A172 (cell line): ENCODE measurements around the gene PRR7. TPM values are rescaled to one million over a fixed set of nuclear protein-coding genes. Genes with fewer than 3 reads are reported as not detected.
A peak's percentile ranks its signal among the peaks of the same experiment; 100 is the strongest.
"Not testable (repeated sequence)": the region's sequence is repeated elsewhere in the genome, so short reads cannot be mapped to it uniquely, and the experiment has no call there.

Experiments used
- DNase-seq: peaks from one replicate; pipeline ENCODE4 v3.0.0-alpha.2; 2015; ENCODE audit warnings: low spot score
- total RNA-seq: library from RNA; depleted of rRNA; stranded (reverse); fragments of >200 nt; shearing (Covaris generic); gene quantifications from 2 replicates; pipeline ENCODE4 v1.2.3, GENCODE V29; 2014

PRR7 gene
- total RNA-seq, 1 experiment from 2014 or later, result 72.4 TPM

DNA sequence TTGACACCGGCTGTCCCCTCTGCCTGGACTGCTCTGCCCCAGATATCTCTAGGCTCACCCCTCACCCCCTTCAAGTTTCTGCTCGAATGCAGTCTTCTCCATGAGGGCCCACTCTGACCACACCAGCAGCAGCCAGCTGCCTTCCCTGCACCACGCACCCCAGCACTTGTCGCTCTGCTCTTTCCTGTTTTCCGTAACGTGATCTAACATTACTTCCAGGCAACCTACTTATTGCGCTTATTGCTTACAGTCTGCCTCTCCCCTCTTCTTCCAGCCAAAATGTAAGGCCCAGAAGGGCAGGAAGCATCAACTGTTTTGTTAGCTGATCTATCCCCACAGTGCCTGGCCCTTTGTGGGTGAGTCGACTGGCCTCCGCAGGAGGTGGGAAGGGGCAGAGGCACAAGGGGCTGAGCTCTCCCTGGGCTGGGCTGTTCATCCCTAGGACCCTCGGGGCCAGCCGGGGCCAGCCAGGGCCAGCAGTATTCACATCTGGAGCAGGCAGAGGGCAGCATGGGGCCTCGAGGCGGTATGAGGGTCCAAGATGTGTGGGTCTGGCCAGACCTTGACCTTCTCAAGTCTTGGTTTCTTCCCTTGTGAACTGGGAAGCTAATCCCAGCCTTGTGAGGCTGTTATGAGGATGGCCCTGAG, 38.4 kb downstream of the PRR7 start:
- no peak for DNase-seq

DNA sequence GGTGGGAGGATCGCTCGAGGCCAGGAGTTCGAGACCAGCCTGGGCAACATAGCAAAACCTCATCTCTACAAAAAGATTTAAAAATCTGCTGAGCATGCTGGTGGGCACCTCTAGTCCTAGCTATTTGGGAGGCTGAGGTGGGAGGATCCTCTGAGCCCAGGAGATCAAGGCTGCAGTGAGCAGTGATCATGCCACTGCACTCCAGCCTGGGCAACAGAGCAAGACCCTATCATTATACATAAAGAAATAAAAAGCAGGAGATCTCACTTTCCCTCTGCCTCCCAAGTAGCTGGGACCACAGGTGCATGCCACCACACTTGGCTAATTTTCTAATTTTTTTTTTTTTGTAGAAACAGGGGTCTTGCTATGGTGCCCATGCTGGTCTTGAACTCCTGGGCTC, 39.1 kb downstream of the PRR7 start:
- DNase-seq, result not testable (repeated sequence)

GRCh38 chr5:177486256-177486655, 39.6 kb downstream of the PRR7 start:
- DNase-seq, result no peak

DNA sequence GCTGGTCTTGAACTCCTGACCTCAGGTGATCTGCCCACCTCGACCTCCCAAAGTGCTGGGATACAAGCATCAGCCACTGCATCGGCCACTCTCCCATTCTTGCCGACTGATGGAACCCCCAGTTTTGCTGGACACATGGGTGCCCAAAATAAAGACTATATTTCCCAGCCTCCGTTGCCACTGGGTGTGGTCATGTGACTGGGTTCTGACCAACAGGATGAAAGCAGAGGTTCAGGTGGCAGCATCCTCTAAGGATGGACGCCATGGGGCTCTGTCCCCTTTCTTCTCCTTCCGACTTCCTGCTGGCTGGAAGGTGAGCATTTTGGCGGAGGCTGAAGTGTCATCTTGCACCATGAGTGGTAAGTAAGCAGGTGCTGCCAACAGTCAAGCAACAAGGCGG, 40.5 kb downstream of the PRR7 start:
- DNase-seq, result no peak

- DNase-seq, result no peak
These were observed 41.4 kb downstream of the PRR7 start for GRCh38 chr5:177487975-177488374.

GRCh38 chr5:177489119-177489716, 42.6 kb downstream of the PRR7 start:
- no peak for DNase-seq

DNA sequence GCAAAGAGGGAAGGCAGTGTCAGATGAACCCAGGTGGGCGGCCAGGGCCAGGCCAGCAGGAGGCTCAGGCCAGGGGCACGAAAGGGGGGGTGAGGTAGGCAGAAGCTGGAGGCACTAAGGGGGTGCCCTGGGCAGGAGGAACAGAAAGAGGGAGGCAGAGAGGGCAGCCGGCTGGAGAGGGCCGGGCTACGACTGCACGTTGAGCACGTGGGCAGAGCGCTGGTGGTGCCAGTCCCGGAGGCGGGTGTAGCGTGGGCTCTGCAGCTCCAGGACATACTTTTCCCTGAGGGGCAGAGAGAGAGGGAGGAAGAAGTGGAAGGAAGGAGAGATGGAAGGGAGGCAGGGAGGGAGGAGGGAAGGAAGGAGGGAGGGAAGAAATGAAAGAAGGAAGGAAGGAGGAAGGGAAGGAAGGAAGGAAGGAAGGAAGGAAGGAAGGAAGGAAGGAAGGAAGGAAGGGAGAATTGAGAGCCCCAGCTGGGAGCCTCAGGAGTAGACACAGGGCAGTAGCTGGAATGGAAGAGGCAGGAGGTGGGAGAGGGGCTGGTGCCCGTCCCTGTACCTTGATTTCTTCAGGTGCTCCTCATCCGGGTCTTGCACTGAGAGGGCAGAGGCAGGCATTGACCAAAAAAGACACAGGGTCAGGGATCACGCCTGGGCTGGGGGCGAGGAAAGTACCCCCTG, 43.8 kb downstream of the PRR7 start:
- DNase-seq, result no peak

DNA sequence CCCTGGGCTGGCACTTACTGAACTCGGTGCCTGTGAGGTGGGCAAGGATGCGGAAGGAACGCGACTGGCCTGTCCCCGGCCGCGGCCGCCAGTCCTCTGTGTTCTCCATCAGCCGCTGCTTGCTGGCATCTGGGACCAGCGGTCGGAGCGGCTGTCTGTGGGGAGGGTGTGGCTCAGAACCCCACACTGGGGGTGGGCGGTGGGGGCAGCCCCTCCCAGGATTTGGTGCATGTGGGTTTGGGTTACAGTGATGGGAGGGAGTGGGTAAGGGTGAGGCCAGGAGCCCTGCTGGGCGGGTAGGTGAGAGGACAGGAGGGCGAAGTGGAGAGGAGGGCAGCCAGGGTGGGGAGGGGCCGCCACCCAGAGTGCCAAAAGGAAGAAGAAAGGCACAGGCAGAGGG, 44.4 kb downstream of the PRR7 start:
- DNase-seq, result no peak

DNA sequence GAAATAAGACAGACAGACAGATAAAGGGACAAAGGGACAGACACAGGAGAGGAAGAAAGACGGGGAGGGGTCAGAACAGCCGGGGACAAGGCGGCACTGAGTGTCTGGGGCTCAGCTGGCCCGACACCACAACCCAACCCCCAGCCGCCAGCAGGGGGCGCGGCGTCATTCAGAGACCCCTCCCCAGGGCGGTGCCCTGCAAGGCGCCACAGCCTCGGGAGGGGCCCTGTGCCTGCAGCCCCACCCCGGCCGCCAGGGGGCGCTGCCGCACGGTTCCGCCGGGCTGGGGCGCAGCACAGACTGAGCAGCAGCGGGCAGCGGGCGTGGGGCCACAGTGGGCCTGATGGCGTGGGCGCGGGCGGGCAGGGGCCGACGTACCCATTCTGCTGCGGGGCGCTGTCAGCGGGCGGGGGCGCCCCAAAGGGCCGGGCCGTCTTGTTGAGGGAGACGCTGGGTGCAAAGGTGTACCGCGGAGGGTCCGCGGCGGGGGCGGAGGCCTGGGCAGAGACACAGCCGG, 44.9 kb downstream of the PRR7 start:
- no peak for DNase-seq

DNA sequence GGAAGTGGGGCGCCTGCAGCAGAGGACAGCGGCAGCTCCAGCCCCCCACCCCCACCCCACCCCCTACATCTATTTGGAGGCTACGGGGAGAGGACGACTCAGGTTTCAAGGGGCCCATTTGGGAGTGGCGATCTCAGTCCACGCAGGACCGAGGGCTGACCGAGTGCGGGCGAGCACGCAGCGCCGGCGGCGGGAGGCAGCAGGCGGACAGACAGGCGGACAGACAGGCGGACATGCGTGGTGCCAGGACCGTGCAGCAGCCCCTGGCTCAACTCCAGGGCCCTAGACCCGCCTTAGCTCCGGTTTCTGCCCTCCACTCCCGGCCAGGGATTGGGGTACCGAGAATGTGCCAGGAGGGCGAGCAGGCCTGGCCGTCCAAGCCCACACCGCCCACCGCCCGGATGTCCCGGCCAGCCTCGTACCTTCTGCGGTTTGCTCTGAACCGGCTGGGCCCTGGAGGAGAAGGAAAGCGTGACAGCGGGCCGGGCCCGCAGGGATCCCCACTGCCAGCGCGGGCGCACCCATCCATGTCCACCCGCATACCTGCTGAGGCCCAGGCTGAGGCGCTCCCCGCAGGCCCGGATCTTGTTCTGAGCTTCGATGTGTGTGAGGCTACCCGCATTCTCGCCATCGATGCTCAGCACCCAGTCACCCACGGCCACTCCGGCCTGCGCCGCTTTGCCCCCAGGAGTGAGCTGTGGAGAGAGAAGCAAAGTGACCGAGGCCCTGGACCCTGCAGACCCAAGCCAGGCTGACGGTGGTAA, 45.6 kb downstream of the PRR7 start:
- DNase-seq, result no peak

GRCh38 chr5:177492841-177493240, 46.2 kb downstream of the PRR7 start:
- no peak for DNase-seq

- no peak for DNase-seq
These were observed 47.3 kb downstream of the PRR7 start for GRCh38 chr5:177493795-177494345.

GRCh38 chr5:177494346-177495195, 48.0 kb downstream of the PRR7 start:
- DNase-seq, result peak; percentile 97

DNA sequence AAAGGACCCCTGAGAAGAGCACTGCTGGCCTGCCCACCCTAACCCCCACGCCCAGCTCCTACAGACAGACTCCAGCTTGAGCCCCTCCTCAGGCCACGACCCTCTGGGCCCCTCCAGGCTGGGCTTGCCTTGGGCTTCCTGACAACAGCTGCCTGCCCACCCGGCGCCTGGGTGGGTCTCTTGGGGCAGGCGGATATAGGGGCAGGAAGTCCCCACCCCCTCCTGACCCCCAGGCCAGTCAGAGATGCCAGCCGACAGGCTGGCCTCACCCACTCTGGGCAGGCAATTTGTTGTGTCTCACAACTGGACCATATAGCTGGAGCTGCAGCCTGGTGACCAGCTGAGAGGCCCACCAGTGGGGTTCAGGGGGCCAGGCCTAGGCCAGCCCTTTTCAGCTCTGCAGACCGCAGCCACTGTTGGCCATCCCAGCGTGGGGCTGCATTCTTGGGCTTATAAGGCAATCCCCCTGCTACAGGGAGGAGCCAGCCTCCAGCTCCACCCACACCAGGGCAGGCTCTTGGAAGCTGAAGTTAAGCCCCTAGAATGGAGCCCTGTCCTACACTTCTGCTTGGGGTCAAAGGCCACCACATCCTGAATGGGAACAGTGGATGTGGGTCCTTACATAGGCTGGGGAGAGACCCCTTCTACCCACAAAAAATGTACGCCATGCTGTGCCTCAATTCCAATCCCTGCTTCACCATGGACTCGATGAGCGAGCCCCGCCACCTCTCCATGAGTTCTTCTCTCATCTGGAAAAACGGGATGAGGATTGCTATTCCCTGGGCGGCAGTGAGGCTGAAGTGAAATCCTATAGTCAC, 48.8 kb downstream of the PRR7 start:
- DNase-seq, result peak; percentile 96

GRCh38 chr5:177496070-177496726, 49.6 kb downstream of the PRR7 start:
- peak; percentile 73 for DNase-seq

GRCh38 chr5:177496727-177497291, 50.2 kb downstream of the PRR7 start:
- peak; percentile 72 for DNase-seq

DNA sequence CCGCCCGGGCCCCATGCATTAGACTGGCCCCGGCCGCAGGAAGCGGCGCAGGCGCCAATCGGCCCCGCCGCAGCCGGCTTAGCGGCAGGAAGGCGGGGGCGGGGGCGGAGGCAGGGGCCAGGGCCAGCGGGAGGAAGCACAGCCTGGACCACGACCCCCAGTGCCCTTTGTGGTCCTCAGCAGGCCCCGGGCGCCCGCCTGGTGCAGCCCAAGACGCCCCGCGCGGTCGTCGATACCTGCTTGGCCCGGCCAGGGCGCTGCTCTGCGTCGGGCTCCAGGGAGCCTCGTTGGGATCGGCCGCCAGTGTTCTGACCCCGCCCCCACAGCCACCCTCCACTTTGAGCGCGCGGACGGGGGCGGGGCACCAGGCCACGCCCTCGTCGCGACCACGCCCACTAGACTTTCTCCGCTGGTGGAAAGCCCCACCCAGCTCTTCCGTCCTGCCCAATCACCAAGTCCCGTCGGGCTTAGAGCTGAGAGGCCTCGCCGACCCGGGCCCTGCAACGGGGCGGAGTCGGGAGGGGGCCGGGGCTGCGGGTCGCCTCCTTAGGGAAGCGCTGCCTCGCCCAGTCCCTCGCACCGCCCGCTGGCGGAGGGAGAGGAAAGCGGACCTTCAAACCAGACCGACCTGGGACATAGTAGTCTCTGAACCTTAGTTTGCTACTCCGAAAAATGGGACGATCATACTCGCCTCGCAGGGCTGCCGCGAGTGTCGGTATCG, 50.8 kb downstream of the PRR7 start, which contains the start of gene PDLIM7:
TSS of gene PDLIM7 (minus strand) at position 313 of the 721 bp plus-strand sequence. CDS start 1,092 bp downstream, outside the sequence.
- DNase-seq, result peak; percentile 93
